CD4-positive, alpha-beta memory T cell (primary cell): ENCODE measurements around the gene MAP10. TPM values are rescaled to one million over a fixed set of nuclear protein-coding genes. Genes with fewer than 3 reads are reported as not detected.

Source experiments
- CTCF ChIA-PET: fragments of 350-600 bp; sonication (Branson Sonifier 250); formaldehyde crosslinking; loops from one replicate; lab custom pipeline; 2021; ENCODE audit warnings: inconsistent platforms; ENCODE audit not compliant: partially characterized antibody; lab: Charles Lee
- POLR2A ChIA-PET: fragments of 350-600 bp; sonication (Branson Sonifier 250); formaldehyde crosslinking; loops from one replicate; lab custom pipeline; 2021; ENCODE audit not compliant: partially characterized antibody; lab: Charles Lee
- DNase-seq, 5 donors: peaks; one replicate each; pipeline versions ENCODE4 v3.0.0 to v3.0.0-alpha.2; 2020 to 2022; ENCODE audit warnings: mixed read lengths in 1 of 5
- H3K27ac ChIP-seq: one replicate; pipeline ENCODE4 v1.7.0; 2013; ENCODE audit warnings: low read depth, low read length
- H3K27me3 ChIP-seq: 2 replicates; pipeline ENCODE4 v1.7.0; 2013; ENCODE audit warnings: mild to moderate bottlenecking, low read length, moderate library complexity; ENCODE audit not compliant: insufficient read depth
- H3K36me3 ChIP-seq: 2 replicates; pipeline ENCODE4 v1.7.0; 2013; ENCODE audit warnings: mild to moderate bottlenecking, low read length, moderate library complexity; ENCODE audit not compliant: insufficient read depth
- H3K4me1 ChIP-seq: 2 replicates; pipeline ENCODE4 v1.7.0; 2013; ENCODE audit warnings: mild to moderate bottlenecking, low read length, moderate library complexity; ENCODE audit not compliant: insufficient read depth
- H3K4me3 ChIP-seq, 2 donors: one replicate each; pipeline ENCODE4 v1.7.0; 2013; ENCODE audit warnings: low read length in 2 of 2, mild to moderate bottlenecking in 1 of 2
- H3K9me3 ChIP-seq, 2 donors: one replicate each; pipeline ENCODE4 v1.7.0; 2013; ENCODE audit warnings: low read length in 2 of 2, control low read depth in 1 of 2; ENCODE audit not compliant: control insufficient read depth in 1 of 2
- H3K27ac Mint-ChIP-seq, 7 donors: one replicate each; pipeline ENCODE4 v1.8.0; 2020 to 2021; ENCODE audit warnings: mixed read lengths in 7 of 7, mild to moderate bottlenecking in 6 of 7, inconsistent platforms in 3 of 7, moderate library complexity in 3 of 7
- H3K27me3 Mint-ChIP-seq, 2 donors: one replicate each; pipeline ENCODE4 v1.8.0; 2020 to 2021; ENCODE audit warnings: mixed read lengths in 2 of 2
- H3K36me3 Mint-ChIP-seq, 2 donors: one replicate each; pipeline ENCODE4 v1.8.0; 2020 to 2021; ENCODE audit warnings: mixed read lengths in 2 of 2, inconsistent platforms in 1 of 2, mild to moderate bottlenecking in 1 of 2
- H3K4me1 Mint-ChIP-seq, 4 donors: one replicate each; pipeline ENCODE4 v1.8.0; 2020 to 2021; ENCODE audit warnings: mixed read lengths in 4 of 4, mild to moderate bottlenecking in 1 of 4
- H3K4me3 Mint-ChIP-seq, 8 donors: one replicate each; pipeline ENCODE4 v1.8.0; 2020 to 2021; ENCODE audit warnings: mixed read lengths in 8 of 8, mild to moderate bottlenecking in 7 of 8, moderate library complexity in 6 of 8, inconsistent platforms in 3 of 8
- H3K9me3 Mint-ChIP-seq, 8 donors: one replicate each; pipeline ENCODE4 v1.8.0; 2020 to 2021; ENCODE audit warnings: mixed read lengths in 8 of 8, mild to moderate bottlenecking in 5 of 8, inconsistent platforms in 3 of 8, moderate library complexity in 1 of 8
- intact Hi-C: fragments of 100-400 bp; cut with micrococcal nuclease; formaldehyde crosslinking; loops from one replicate; pipeline ENCODE4 v1.15.1; 2023
- polyA plus RNA-seq, 2 donors: library from polyadenylated mRNA; unstranded; fragments of 300-500 nt; fragmentation: Illumina TruSeq; gene quantifications; one replicate each; pipeline ENCODE4 v1.2.3, GENCODE V29; 2021
- total RNA-seq, 2 experiments: library from RNA; stranded (reverse); gene quantifications; one replicate each; pipeline ENCODE4 v1.2.3, GENCODE V29; 2021

Gene MAP10
- total and polyA plus RNA-seq, 4 experiments from 2014 or later: 0.48 to 3.1 (median 2.3) TPM

DNA sequence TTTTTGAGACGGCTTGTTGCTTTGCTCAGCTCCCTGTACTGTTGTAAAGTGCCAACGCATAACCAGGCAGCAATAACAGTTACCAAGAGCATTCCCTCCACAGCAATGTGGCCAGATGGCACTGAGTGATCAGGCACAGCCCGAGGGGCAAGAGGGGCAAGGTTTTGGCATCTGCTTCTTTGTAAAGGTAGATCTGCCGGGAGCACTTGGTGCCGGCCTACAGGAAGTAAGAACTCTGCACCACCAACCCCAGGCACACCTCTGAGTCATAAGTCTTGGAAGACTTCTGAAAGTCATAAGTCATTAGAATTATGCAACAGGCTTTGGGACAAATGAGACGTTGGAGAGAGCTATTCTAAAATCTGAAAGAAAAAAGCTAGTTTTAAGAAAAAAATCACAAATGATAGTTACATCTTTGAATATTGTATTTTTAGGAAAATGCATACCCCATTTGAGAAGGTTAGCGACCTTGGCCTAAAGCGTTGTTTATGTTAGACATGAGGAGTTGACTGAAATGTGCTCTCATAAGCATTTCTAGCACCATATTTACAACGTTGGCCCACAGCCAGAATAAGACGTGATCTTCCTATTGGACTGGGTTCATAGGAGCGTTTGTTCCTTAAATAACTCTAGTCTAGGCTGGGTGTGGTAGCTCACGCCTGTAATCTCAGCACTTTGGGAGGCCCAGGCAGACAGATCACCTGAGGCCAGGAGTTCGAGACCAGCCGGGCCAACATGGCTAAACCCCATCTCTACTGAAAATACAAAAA, 37.7 kb upstream of the MAP10 start:
- intact Hi-C loops: no loop called here
- ChIA-PET CTCF (no interaction called here), POLR2A (no interaction called here)
- H3K27me3 ChIP-seq: no peaks in the 10 kb centered on the region
- no peak overlapping the region for H3K4me3 ChIP-seq
- H3K27ac ChIP-seq: no peak overlapping the region
- Mint-ChIP-seq H3K4me1 (peaks cover 0 to 3% (median under 1%) of the 10 kb centered on the region in 4 donors), H3K4me3 (no peak overlapping the region), H3K9me3 (peaks cover 0 to 15% (median 5%) of the 10 kb centered on the region in 8 donors), H3K27me3 (peaks cover 19 to 20% of the 10 kb centered on the region in 2 donors), H3K27ac (no peak overlapping the region), H3K36me3 (no peaks in the 10 kb centered on the region)
- DNase-seq: no peak
- no peaks in the 10 kb centered on the region for H3K4me1 ChIP-seq
- H3K36me3 ChIP-seq: no peaks in the 10 kb centered on the region
- no peaks in the 10 kb centered on the region for H3K9me3 ChIP-seq

DNA sequence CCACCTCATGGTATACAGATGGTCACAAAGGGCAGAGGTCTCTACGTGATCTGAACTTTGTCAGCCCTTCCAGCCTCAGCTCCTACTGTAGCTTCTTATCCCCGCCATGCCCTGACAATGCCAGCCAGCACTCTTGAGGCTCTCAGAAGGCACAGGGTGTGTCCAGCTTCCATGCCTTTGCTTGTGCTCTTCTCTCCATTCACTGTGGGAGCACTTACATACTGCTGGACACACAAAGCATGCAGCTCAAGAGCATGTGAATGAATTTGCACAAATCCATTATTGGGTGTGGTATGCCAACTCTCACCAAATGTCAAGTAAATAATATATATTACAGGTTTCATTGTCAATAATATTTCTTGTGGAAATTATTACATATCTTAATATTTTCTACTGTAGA, 36.4 kb upstream of the MAP10 start:
- Histone ChIP-seq H3K36me3 (no peaks in the 10 kb centered on the region), H3K4me3 (no peak overlapping the region), H3K9me3 (no peaks in the 10 kb centered on the region), H3K27me3 (no peaks in the 10 kb centered on the region), H3K27ac (no peak overlapping the region), H3K4me1 (no peaks in the 10 kb centered on the region)
- Mint-ChIP-seq H3K27me3 (peaks cover 10 to 19% of the 10 kb centered on the region in 2 donors), H3K27ac (no peak overlapping the region), H3K9me3 (peaks cover 0 to 7% (median 0%) of the 10 kb centered on the region in 8 donors), H3K36me3 (no peaks in the 10 kb centered on the region), H3K4me3 (no peak overlapping the region), H3K4me1 (peaks cover 0 to 3% (median under 1%) of the 10 kb centered on the region in 4 donors)
- ChIA-PET POLR2A (no interaction called here), CTCF (no interaction called here)
- no peak for DNase-seq
- intact Hi-C loops: no loop called here

DNA sequence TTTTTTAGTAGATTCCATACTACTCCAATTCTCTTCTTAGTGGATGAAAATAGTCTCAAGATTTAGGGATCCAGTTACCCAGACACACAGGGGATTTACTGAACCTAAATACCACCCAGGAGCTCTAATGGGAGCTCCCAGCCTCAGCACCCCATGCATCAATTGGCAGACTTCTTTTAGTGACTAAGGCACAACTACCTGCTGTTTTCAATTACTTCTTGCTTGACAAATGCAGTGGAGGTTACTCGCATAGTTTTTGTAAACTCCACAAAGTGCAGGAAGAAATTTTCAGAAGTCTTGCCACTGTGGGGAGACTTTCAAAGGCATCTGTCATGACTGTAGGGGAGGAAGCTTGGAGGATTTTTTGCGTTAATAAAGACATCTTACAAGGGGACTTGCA, 35.5 kb upstream of the MAP10 start:
- Histone ChIP-seq H3K27ac (no peak overlapping the region), H3K9me3 (no peaks in the 10 kb centered on the region), H3K27me3 (no peaks in the 10 kb centered on the region), H3K36me3 (no peaks in the 10 kb centered on the region), H3K4me1 (no peaks in the 10 kb centered on the region), H3K4me3 (no peak overlapping the region)
- H3K9me3 Mint-ChIP-seq: no peaks in the 10 kb centered on the region
- no peak for DNase-seq
- POLR2A ChIA-PET: no interaction called here
- H3K4me1 Mint-ChIP-seq: peaks cover 0 to 3% (median under 1%) of the 10 kb centered on the region in 4 donors
- H3K27me3 Mint-ChIP-seq: peaks cover 7 to 15% of the 10 kb centered on the region in 2 donors
- H3K4me3 Mint-ChIP-seq: no peak overlapping the region
- peak overlapping the region in 1 of 7 donors; percentile 28 for H3K27ac Mint-ChIP-seq
- CTCF ChIA-PET: no interaction called here
- intact Hi-C loops: no loop called here
- H3K36me3 Mint-ChIP-seq: no peaks in the 10 kb centered on the region

DNA sequence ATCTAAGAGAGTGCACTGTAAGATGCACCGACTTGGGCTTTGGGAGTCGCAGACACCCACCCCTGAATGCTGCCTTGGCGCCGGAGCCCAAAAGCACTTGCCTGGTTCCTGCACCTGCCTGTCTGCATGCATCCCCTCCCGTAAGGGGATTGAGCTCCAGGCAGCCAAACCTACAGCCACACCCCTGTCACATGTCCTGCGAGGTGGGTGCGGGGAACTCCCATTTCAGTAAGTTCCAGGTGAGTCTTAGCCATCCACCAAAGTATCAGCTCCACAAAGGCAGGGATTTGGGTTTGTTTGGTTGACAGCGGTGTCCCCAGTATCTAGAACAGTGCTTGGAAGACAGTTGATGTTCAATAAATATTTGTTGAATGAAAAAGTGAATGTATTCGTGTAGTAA, 31.5 kb upstream of the MAP10 start:
- no peaks in the 10 kb centered on the region for H3K4me1 ChIP-seq
- Mint-ChIP-seq H3K4me1 (peaks cover 0 to under 1% (median 0%) of the 10 kb centered on the region in 4 donors), H3K4me3 (no peak overlapping the region), H3K27me3 (peaks cover 2 to 4% of the 10 kb centered on the region in 2 donors), H3K27ac (no peak overlapping the region), H3K36me3 (no peaks in the 10 kb centered on the region), H3K9me3 (no peaks in the 10 kb centered on the region)
- no peaks in the 10 kb centered on the region for H3K9me3 ChIP-seq
- H3K27me3 ChIP-seq: no peaks in the 10 kb centered on the region
- intact Hi-C loops: no loop called here
- no peaks in the 10 kb centered on the region for H3K36me3 ChIP-seq
- CTCF ChIA-PET: no interaction called here
- DNase-seq: no peak
- no peak overlapping the region for H3K27ac ChIP-seq
- H3K4me3 ChIP-seq: no peak overlapping the region
- POLR2A ChIA-PET: no interaction called here

DNA sequence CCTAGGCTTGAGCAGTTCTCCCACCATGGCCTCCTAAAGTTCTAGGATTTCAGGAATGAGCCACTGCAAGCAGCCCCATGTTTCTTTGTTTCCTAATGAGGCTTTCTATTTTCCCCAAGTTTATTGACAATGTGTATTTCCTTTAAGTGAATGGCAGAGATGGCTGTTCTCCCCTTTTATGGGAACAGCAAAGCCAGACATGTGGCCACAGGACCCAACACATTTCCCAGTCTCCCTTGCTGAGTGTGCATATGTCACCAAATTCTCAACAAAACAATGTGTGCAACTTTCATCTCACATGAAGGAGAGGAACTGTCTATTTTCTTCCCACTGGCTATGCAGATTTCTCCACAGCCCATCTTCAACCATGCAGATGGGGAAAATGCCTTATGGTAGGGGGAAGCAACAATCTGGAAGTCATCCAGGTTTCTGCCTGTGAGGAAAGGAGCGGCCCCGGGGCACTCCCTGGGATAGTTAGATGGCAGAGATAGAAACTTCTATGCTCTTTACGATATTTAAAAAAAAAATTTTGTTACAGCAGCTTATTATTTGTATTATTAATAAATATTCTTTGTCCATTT, 28.6 kb upstream of the MAP10 start:
- intact Hi-C loops: no loop called here
- H3K27me3 Mint-ChIP-seq: peaks cover 2 to 4% of the 10 kb centered on the region in 2 donors
- no peaks in the 10 kb centered on the region for H3K4me1 ChIP-seq

DNA sequence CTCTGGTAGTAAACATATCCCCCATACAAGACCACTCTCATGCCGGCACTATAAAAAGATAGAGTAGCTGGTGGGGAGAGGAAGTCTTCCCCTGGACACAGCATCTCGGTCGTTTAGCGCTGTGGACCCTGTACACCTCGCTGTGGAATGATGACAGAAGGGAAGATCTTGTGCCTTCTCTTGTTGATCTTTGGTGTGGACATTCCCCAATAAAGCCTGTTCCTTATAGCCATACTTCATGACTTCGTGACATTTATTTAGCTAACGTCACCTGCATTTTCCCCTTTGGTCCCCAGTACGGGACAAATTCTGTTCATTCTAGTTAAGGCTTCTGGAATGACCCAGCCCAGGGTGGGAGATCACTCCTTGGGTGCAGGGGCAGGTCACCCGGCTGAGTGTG, 24.9 kb upstream of the MAP10 start:
- no peak overlapping the region for H3K27ac ChIP-seq
- peaks cover 0 to 2% of the 10 kb centered on the region in 2 donors for H3K27me3 Mint-ChIP-seq
- H3K4me1 Mint-ChIP-seq: no peaks in the 10 kb centered on the region
- no peaks in the 10 kb centered on the region for H3K36me3 ChIP-seq
- no peaks in the 10 kb centered on the region for H3K4me1 ChIP-seq
- H3K27me3 ChIP-seq: no peaks in the 10 kb centered on the region
- H3K9me3 ChIP-seq: no peaks in the 10 kb centered on the region
- CTCF ChIA-PET: no interaction called here
- H3K4me3 ChIP-seq: no peak overlapping the region
- no peaks in the 10 kb centered on the region for H3K9me3 Mint-ChIP-seq
- no peak overlapping the region for H3K27ac Mint-ChIP-seq
- intact Hi-C loops: no loop called here
- POLR2A ChIA-PET: no interaction called here
- H3K36me3 Mint-ChIP-seq: no peaks in the 10 kb centered on the region
- no peak for DNase-seq
- H3K4me3 Mint-ChIP-seq: no peak overlapping the region

More for the DNA sequence above, 28.6 kb upstream of the MAP10 start:
- H3K27ac ChIP-seq: no peak overlapping the region
- H3K27me3 ChIP-seq: no peaks in the 10 kb centered on the region
- no peaks in the 10 kb centered on the region for H3K9me3 Mint-ChIP-seq
- ChIA-PET POLR2A (no interaction called here), CTCF (no interaction called here)
- no peaks in the 10 kb centered on the region for H3K36me3 ChIP-seq
- no peak overlapping the region for H3K4me3 ChIP-seq
- H3K9me3 ChIP-seq: no peaks in the 10 kb centered on the region
- no peaks in the 10 kb centered on the region for H3K4me1 Mint-ChIP-seq
- H3K4me3 Mint-ChIP-seq: no peak overlapping the region
- no peak for DNase-seq
- H3K27ac Mint-ChIP-seq: no peak overlapping the region
- H3K36me3 Mint-ChIP-seq: no peaks in the 10 kb centered on the region

DNA sequence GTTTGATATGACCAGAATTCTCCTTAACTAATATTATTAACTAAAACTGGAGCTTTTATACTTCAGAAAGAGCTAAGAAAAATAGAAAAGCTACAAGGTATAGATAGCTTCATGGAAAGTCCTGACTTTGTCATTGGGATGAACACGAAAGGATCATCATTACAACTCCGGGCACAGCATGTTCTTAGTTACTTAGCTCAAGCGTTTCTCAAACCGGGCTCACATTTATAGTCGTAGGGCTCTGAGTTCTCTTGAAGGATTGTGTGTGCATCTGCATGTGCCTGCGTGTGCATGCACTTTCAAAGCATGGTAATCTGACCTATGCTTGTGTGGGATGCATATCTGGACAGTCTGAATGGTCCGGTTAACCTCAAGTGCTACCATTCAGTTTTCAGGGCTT, 20.4 kb upstream of the MAP10 start:
- Histone ChIP-seq H3K9me3 (no peaks in the 10 kb centered on the region), H3K36me3 (no peaks in the 10 kb centered on the region), H3K27me3 (no peaks in the 10 kb centered on the region), H3K4me3 (no peak overlapping the region), H3K4me1 (no peaks in the 10 kb centered on the region), H3K27ac (no peak overlapping the region)
- CTCF ChIA-PET: no interaction called here
- intact Hi-C loops: no loop called here
- Mint-ChIP-seq H3K27ac (no peak overlapping the region), H3K27me3 (peaks cover 12 to 16% of the 10 kb centered on the region in 2 donors), H3K36me3 (no peaks in the 10 kb centered on the region), H3K4me3 (no peak overlapping the region), H3K4me1 (peaks cover 0 to 5% (median 1%) of the 10 kb centered on the region in 4 donors), H3K9me3 (no peaks in the 10 kb centered on the region)
- DNase-seq: no peak
- POLR2A ChIA-PET: no interaction called here
